Loucy (cell line): ENCODE measurements around the gene DEK.

ENCODE experiments used
- CTCF ChIP-seq: fragments of 200-600 bp; sonication (generic); conservative IDR thresholded peaks from 2 replicates; pipeline ENCODE4 v1.5.1; 2014; ENCODE audit warnings: mild to moderate bottlenecking, antibody characterized with exemption, low read length
- EZH2phosphoT487 ChIP-seq: fragments of 200-600 bp; IDR thresholded peaks from 2 replicates; pipeline ENCODE4 v1.6.1; 2018; ENCODE audit warnings: antibody characterized with exemption, mild to moderate bottlenecking, moderate library complexity, borderline replicate concordance

- no peak for TF ChIP-seq CTCF
- no peak for TF ChIP-seq EZH2phosphoT487
These were observed 72.3 kb downstream of the DEK start for GRCh38 chr6:18192026-18192425.
